ENCODE data around the gene PHIP.
"Not testable (repeated sequence)": the region's sequence is repeated elsewhere in the genome, so short reads cannot be mapped to it uniquely, and the experiment has no call there.

PHIP gene

GRCh38 chr6:78936515-78936914 lies 141.5 kb downstream of the PHIP start:
- in situ Hi-C loops (cut with MboI; ENCODE audit: low sequenced_read_pairs), result no loop called here

GRCh38 chr6:78935553-78935952 lies 142.5 kb downstream of the PHIP start:
- in situ Hi-C loops (cut with MboI; ENCODE audit: low sequenced_read_pairs), result no loop called here

- in situ Hi-C loops (cut with MboI; ENCODE audit: low sequenced_read_pairs), result no loop called here
These were observed 152.7 kb downstream of the PHIP start for GRCh38 chr6:78925317-78925716.

- in situ Hi-C loops (cut with MboI; ENCODE audit: low sequenced_read_pairs), result not testable (repeated sequence)
These were observed 156.9 kb downstream of the PHIP start for GRCh38 chr6:78921168-78921567.

GRCh38 chr6:78917788-78918187 lies 160.3 kb downstream of the PHIP start:
- in situ Hi-C loops (cut with MboI; ENCODE audit: low sequenced_read_pairs), result no loop called here

- in situ Hi-C loops (cut with MboI; ENCODE audit: low sequenced_read_pairs), result no loop called here
These were observed 161.6 kb downstream of the PHIP start for GRCh38 chr6:78916411-78916810.

GRCh38 chr6:78911218-78911940 lies 166.7 kb downstream of the PHIP start:
- in situ Hi-C loops (cut with MboI; ENCODE audit: low sequenced_read_pairs), result no loop called here

GRCh38 chr6:78910591-78911171 lies 167.4 kb downstream of the PHIP start:
- in situ Hi-C loops (cut with MboI; ENCODE audit: low sequenced_read_pairs), result no loop called here

GRCh38 chr6:78910010-78910409 lies 168.0 kb downstream of the PHIP start:
- in situ Hi-C loops (cut with MboI; ENCODE audit: low sequenced_read_pairs), result no loop called here

GRCh38 chr6:78909391-78909790 lies 168.7 kb downstream of the PHIP start:
- in situ Hi-C loops (cut with MboI; ENCODE audit: low sequenced_read_pairs), result no loop called here

GRCh38 chr6:78908621-78909020 lies 169.4 kb downstream of the PHIP start:
- in situ Hi-C loops (cut with MboI; ENCODE audit: low sequenced_read_pairs), result no loop called here

GRCh38 chr6:78896227-78896626 lies 181.8 kb downstream of the PHIP start:
- in situ Hi-C loops (cut with MboI; ENCODE audit: low sequenced_read_pairs), result no loop called here

GRCh38 chr6:78889901-78890300 lies 188.2 kb downstream of the PHIP start:
- in situ Hi-C loops (cut with MboI; ENCODE audit: low sequenced_read_pairs), result not testable (repeated sequence)
